Measurements from ENCODE around the gene NTRK2.

Gene NTRK2

DNA sequence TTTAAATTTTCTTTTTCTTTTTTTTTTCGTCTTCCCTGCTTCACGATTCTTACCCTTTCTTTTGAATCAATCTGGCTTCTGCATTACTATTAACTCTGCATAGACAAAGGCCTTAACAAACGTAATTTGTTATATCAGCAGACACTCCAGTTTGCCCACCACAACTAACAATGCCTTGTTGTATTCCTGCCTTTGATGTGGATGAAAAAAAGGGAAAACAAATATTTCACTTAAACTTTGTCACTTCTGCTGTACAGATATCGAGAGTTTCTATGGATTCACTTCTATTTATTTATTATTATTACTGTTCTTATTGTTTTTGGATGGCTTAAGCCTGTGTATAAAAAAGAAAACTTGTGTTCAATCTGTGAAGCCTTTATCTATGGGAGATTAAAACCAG lies 352.2 kb downstream of the NTRK2 start:
- DNase-seq (ENCODE audit: low spot score): no peak

DNA sequence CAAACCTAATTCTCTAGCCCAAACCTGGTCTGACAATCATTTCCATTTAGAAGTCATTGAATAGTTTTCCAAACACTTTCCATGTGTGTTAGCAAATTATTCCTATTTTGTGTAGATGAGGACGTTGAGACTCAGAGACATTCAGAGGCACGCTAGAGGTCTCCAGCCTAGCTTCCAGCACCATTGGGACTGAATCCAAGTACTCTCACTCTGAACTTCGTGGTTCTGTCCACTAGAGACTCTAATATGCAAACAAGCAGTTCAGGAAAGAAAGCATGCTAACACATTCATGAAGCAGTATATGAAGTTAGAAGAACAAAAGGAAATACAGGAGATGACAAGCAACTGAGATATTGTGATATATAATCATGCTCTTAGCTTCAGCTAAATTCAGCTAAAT lies 354.8 kb downstream of the NTRK2 start:
- no peak for DNase-seq (ENCODE audit: low spot score)

DNA sequence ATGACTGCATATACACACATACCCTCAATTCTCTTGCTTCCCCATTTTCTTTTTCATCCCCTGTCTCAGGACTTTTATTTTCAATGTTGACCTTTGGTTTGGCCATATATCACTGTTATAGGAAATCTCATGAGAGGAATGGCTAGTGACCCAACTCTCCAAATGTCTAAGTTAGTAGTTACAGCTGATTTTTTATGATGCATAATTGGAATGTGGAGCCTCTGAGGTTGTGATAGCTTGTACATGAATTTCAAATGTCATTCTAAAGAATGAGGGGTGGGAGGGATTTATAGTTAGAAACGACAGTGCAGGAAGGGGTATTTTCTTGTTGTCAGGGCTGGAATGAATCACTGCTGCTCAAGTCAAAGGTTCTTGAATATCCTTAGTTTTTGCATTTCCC lies 356.1 kb downstream of the NTRK2 start:
- DNase-seq (ENCODE audit: low spot score): no peak

DNA sequence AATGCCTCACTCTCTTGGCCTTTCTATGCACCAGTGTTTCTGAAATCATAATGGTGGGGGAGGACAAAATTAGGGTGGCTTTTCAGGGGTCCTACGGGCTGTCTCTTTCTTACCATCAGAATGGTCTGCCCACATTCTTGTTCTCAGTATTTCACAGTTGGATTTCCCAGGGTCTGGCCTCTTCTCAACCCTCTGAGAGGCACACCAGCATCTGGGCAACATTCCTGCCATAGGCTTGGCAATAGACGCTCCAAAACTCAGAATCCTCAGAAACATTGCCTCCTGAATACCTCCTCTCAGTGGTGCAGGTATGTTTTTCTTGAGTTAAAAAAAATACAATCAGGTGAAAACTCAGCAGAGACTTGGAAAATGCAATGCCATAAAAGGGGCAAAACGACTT lies 358.3 kb downstream of the NTRK2 start:
- no peak for DNase-seq (ENCODE audit: low spot score)

DNA sequence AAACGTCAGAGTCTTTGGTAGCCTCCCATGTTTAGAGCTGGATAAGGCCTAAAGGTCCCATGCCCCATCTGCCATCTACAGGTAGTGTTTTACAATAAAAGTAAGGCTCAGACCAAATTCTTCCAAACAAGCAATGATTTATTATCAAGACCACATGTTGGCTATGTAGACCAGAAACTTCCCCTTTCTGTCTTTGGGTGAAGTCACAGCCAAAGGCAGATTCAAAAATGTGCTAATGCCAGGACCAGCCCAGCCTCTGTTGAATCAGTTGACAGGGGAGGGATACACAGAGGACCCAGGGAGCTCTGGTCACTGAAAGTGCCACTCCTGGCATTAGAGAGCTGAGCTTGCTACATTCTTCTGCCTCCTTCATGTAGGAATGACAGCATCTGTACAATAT lies 360.8 kb downstream of the NTRK2 start:
- no peak for DNase-seq (ENCODE audit: low spot score)

DNA sequence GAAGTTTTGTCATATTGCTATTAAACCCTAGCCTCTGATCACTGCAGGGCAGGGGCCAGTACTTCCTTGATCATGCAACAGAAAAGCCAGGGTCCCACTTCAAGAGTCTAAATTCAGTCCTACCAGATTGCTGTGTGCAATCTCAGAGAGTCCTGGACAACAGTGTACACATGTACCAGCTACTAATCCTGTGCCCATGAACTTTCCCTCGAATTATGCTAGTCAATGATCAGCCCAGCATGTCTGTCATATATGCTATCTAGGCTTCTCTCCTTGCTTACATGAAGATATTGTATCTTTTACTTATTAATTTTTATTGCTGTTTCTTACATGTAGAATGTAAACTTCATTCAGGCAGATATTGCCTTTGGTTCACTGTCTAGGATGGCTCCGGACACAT lies 367.0 kb downstream of the NTRK2 start:
- no peak for DNase-seq (ENCODE audit: low spot score)

DNA sequence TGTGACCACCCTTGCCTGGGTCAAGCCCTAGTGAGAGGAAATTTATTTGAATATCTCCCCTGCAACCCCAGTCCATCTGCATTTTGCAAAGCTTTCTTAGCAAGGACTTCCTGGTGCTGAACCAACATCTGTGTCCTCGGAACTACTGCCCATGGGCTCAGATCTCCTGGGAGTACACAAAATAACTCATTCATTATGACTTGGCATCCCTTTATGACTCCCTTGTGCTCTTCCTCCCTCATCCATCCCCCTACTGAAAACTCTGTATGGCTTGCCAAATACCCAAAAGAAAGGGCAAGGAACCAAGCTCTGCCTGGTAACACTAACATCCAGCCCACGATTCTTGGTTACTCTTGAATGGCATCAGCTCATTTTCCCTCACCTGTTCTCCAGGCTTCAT lies 368.5 kb downstream of the NTRK2 start:
- no peak for DNase-seq (ENCODE audit: low spot score)

DNA sequence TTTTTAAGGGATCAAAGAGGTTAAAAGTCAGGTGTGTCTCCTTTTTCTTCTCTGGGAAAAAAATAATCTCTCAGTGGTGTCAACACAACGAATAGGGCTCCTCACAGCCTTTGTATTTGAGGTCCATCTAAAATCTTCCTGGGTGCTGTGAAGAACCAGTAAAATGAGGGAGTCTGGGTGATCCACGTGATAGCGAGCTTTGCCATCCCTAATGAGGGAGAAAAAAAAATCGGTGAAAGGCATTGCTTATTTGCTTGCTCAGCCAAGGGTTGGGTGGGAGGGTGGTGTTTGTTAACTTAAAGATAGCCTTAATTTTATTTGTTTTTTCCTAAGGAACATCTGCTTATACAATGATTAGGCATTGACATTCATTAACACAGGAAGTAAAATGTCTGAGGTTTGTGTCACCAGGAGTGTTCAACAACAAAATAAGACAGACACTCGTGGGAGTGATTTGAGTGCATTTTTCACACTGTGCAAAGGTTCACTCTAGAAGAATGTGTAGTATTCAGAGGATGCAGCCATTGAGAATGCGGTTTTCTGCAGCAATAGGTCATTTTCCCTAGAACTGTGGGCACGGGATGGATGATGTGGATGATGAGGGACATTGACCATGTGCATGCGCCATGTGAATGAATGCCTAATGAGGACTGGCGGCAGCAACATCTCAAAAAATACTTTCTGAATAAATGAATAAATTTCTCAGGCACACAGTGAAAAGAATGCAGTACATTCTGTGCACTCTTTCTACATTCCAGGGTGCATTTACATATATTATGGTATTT lies 369.5 kb downstream of the NTRK2 start:
- no peak for DNase-seq (ENCODE audit: low spot score)

DNA sequence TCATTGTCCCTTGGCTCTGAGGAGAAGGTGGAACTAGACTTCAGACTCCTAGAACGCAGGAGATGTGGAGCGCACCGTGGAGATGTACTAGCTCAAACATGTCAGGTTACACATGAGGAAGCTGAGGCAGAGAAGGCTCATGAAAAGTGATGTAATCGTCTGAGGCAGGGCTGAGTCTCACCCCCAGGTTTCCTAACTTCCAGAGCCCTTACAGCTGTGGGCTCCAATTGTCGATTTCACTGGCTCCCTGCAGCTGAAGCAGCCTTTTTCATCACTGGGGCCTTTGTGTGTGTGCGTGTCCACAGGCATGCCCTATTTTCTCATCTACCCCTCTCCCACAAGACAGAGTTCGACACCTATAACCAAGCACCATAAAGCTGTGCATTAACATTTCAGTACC lies 370.6 kb downstream of the NTRK2 start:
- DNase-seq (ENCODE audit: low spot score): no peak

DNA sequence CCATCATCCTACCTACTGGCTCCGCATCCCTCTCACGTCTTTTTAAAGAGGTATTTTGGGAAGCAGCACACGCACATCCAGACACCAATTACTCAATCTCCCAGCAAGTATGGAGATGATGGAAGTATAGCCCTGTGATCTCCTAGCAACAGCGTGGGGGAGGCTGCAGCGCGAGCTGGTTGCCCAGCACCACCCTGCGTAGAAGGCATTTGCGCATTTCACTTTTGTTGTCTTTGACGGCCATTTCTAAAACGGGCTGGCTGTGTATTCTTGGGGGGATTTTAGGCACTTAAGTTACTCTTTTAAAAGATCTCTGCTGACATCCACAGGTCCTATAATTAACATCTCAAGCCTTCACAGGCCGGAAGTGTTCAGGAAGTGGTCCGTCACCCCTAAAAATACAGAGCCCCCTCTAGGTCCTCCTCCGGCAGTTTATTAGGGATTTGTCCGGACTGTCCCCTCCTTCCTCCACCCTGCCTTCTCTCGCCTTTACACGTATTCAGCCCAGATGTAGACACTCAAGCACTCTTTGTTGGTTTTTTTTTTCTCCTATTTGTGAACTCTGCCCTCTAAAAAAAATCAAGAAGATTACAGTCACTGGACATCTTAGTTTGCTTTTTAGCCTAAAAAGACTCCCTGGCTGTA lies 371.4 kb downstream of the NTRK2 start:
- DNase-seq (ENCODE audit: low spot score): no peak

DNA sequence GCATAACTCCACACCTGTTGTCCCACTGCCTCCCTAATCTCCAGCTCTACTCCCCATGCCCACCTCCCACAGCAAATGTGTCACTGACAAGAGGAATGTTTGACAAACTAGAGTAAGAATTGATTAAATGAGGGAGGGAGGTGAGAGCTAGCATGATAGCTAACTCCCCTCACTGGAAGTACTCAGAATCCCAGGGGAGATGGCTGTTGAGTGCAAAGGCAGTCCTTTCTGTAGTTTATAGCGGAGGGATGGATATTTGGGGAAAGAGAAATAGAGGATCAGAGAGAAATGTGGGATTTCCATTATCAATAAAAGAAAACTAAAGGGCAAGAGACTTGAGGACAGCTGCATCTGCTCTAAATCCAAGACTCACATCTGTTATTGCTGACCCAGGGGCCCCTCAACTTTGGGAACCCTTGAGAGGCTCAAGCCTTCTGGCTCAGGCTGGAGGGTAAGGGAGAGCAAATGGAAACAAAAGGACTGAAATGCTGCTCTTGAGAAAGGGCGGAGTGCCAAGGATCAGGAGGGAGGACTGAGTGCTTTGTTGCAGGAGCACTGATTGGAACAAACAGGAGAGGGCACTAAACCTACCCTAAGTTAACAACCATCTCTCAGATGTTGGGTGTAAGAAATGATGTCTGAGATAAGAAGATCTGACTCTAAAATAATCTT lies 372.1 kb downstream of the NTRK2 start:
- DNase-seq (ENCODE audit: low spot score): no peak

DNA sequence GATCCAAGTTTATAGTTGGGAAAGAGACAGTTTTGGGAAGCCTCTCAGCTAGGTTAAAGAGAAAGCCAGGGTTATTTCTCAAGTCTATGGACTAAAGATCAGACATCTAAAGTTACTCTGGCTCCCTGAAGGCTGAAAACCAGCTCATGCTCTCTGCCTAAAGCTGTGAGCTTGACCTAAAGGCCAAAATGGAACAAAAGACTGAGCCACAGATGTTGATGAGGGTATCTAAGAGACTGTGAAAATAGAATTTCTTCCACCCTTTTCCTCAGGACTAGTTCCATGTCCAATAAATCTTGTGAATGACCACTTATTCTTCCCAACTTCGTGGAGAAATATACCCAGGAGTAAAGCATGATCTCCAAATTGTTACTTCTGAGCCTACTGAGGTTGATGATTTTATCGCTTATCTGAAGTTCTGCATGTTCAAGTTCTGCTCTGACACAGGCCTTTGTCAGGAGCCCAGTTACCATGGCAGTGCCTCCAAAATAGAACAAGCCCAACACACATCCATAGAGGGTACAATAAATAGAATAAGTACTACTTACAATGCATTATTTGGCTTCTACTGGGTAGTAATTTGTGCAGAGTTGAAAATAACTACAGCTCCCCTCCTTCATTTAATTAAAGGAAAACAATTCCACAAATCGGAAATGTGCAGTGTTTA lies 373.6 kb downstream of the NTRK2 start:
- DNase-seq (ENCODE audit: low spot score): no peak

DNA sequence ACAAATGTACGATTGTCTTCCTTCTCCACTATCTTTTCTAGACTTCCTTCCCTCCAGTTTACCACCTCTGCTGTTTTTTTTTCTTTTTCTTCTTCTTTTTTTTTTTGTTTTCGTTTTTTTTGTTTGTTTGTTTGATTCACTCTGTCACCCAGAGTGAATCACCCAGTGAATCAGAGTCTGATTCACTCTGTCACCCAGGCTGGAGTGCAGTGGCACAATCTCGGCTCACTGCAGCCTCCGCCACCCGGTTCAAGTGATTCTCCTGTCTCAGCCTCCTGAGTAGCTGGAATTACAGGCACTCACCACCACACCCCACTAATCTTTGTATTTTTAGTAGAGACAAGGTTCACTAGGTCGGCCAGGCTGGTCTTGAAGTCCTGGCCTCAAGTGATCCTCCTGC lies 375.7 kb downstream of the NTRK2 start:
- no peak for DNase-seq (ENCODE audit: low spot score)

DNA sequence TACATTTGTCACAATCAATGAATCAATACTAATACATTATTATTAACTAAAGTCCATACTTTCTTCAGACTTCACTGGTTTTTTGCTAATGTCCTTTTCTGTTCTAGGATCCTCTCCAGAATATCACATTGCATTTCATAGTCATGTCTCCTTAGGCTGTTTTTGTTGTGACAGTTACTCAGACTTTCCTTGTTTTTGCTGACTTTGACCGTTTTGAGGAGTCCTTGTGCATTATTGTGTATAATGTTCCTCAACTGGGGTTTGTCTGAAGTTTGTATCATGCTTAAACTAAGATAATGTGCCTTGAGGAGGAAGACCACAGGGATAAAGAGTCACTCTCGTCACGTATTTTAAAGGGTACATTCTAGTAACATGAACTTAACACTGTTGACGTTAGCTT lies 376.9 kb downstream of the NTRK2 start:
- no peak for DNase-seq (ENCODE audit: low spot score)

DNA sequence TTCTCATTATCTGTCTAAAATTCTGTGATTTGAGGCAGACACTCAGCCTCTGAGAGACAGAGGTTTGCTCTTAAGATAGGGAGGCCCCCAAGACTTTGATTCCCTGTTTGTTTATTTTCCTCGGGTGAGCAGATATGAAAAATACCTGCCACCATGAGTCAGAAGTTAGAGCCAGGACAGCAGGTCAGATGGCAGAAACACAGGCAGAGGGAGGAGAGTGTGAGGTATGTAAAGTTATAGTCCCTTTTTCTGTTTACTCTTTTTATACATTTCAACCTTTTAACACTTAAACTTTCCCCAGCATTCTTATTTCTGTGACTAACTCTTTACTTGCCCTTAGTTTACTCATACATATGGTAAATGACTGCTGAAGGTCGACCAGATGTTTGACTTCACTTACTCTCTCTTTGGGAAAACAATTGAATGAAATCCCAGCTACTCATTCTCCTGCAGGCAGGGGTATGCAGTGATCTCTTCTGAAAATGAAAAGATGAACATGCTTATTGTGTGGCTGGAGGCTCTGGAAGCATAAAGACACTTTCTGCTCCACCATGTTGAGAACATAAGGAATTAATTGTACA lies 383.8 kb downstream of the NTRK2 start:
- no peak for DNase-seq (ENCODE audit: low spot score)

DNA sequence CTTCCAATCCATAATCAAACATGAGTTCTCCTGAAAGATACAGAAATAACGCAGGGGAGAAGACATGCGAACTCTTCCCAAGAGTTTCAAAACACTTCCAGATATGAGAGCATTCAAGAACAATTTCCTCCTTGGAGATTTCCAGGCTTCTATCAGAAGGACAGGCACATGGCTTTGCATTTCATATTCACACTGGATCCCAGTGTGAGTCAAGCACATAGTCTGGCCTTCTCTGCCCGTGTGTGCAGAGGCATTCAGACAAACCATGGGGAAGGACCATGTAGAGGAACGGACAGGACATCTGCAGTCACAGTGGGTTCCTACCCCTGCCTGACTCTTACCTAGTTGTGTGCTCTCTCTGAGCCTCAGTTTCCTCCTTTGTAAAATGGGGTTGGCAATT lies 384.5 kb downstream of the NTRK2 start:
- no peak for DNase-seq (ENCODE audit: low spot score)

DNA sequence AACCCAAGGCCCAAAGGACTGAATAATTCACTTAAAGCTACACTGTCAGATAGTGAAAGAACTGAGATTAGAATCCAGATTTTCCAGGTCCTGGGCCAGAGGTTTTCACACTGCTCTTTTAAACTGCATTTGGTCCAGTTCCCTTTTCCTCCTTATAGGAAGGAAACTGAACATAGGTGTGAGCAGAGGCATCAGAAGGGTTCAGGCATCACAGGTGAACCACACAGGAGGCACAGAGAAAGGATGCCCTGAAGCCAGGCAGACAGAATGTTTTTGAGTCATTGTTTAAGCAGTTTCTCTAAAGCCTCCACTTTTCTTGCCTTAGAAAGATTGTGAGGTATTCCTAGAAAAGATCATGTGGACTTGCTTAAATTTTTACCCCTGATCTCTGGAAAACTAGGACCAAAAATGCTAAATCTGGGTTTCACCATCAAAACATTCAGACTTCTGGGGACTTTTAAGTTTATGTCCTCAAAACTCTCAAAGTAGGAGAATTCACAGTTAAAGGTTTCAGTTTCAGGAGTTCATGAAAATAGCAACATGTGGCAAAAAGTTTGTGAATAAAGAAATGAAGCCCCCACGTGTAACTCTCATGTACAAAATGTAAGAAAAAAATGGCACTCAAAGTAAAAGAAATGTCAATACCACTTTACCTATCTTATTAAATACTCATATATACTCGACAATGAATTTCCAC lies 386.1 kb downstream of the NTRK2 start:
- no peak for DNase-seq (ENCODE audit: low spot score)

DNA sequence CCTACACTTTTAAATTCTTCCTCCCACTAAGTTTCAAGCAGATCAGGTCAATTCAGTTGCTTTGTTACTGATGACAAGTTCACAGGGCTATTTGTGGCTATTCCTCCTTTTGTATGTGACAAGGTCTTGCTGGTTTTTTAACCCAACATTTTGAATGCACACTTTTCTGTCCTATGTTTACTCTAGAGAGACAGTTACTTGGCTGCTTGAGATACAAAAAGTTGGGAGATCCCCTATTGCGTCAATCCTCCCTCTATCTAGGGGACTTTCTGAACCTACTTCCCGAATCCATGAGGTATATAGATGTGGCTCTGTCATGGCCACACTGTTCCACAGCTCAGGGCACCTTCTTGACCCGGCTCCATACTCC lies 386.7 kb downstream of the NTRK2 start:
- no peak for DNase-seq (ENCODE audit: low spot score)

DNA sequence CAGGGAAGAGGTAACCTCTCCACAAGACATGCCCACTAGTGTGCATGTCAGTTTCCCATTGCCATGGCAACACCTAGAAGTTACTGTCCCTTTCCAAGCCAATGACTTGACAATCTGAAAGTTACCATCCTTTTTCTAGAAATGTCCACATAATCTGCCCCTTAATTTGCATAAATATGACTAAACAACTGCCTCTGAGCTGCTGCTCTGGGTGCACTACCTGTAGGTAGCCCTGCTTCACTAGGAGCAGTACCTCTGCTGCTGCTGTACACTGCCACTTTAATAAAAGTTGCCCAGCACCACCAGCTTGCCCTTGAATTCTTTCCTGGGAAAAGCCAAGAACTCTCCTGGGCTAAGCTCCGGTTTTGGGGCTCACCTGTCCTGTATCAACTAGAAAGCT lies 392.4 kb downstream of the NTRK2 start:
- no peak for DNase-seq (ENCODE audit: low spot score)

DNA sequence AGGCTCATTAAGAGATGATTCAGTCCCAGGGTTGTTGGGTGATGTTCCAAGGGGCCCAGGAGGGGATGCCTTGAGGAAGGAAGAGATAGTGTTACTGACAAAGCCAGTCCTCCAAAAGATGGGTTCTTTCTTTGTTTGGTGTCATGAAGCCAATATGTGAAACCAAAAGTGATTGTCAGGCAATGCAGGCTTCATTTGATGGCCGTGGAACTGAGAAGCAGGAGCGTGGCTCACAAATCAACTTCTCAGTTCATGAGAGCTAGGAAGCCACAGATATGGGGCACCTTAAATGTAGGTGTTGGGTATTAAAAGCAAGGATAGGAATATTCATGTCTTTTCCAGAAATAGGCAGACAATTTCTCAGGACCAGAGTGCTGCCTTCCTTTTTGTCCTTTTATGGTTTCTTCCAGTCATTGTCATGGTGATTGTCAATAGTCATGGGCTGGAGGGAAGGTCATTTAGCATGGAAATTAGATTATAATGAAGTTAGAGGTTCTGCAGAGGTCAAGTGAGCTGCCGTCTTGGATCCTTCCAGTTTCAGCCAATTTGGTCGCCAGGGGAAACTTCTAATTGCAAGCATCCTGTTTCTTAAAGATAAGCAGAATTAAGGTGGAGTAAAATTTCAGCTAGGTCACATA lies 393.0 kb downstream of the NTRK2 start:
- DNase-seq (ENCODE audit: low spot score): no peak

DNA sequence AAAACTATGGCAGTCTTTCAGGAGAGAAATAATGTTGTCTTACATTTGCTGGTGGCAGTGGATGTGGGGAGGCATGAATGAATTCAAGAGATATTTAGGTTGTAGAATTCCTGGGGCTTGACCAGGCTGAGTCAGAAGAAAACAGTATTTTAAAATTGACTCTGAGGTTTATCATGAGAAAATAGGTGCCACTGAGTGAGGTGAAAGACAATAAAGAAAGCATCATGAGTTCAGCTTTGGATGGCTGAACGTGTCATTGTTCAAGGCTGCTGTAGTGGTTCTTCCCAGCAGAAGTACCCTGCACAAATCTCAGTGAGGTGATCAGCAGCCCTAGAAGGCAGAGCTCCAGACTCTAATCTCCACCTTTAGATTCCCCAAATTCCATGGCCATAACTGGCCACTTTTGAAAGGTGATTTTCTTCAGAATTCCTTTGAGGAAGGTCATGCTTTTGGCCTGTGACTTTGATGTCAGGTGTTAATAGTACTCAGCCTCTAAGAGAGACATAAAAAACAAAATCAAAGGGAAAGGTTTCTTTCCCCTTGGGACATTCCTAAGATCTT lies 395.4 kb downstream of the NTRK2 start:
- DNase-seq (ENCODE audit: low spot score): no peak

All from germinal center (tissue), 1 donor.